Lower lobe of right lung (tissue), 2 donors: ENCODE data around the gene SUN5. TPM values are rescaled to one million over a fixed set of nuclear protein-coding genes. Genes with fewer than 3 reads are reported as not detected.

Source experiments
- ATAC-seq, 2 donors: fragments of 200-7000 bp; cut with Tn5 transposase; one replicate each; pipeline ENCODE4 v1.9.1; 2020 to 2022; ENCODE audit warnings: mild to moderate bottlenecking in 2 of 2, moderate library complexity in 2 of 2
- DNase-seq: peaks from one replicate; pipeline ENCODE4 v3.0.0-alpha.2; 2020
- H3K27ac ChIP-seq: fragments of 200-600 bp; one replicate; pipeline ENCODE4 v1.8.0; 2022
- H3K27me3 ChIP-seq: fragments of 200-600 bp; one replicate; pipeline ENCODE4 v1.8.0; 2022; ENCODE audit warnings: low read depth
- H3K36me3 ChIP-seq: fragments of 200-600 bp; one replicate; pipeline ENCODE4 v1.8.0; 2022; ENCODE audit warnings: mild to moderate bottlenecking
- H3K4me1 ChIP-seq: fragments of 200-600 bp; one replicate; pipeline ENCODE4 v1.8.0; 2022
- H3K4me3 ChIP-seq: fragments of 200-600 bp; one replicate; pipeline ENCODE4 v1.8.0; 2022; ENCODE audit warnings: mild to moderate bottlenecking
- H3K9me3 ChIP-seq: fragments of 200-600 bp; one replicate; pipeline ENCODE4 v1.8.0; 2022
- CTCF ChIP-seq: fragments of 200-600 bp; IDR thresholded peaks from one replicate; pipeline ENCODE4 v1.8.0; 2022; ENCODE audit warnings: antibody characterized with exemption, mild to moderate bottlenecking
- intact Hi-C: fragments of 100-400 bp; cut with DNase I; formaldehyde crosslinking; loops from one replicate; pipeline ENCODE4 v1.11.0; 2022
- total RNA-seq: library from RNA; stranded (reverse); fragmentation: NEBNext Ultra II Directional; extraction: Animal tissue kit (Norgen Biotek cat#: 25700); gene quantifications from one replicate; pipeline ENCODE4 v1.2.1, GENCODE V29; 2021
- donor health status: DM: no; HTN: yes; CAD: no; lungs with severe emphysema.

The SUN5 gene
- total RNA-seq, 1 donor from 2014 or later, result not detected

GRCh38 chr20:33006776-33007375 lies 2.6 kb upstream of the SUN5 start:
- Histone ChIP-seq H3K4me3 (no peak overlapping the region), H3K4me1 (no peaks in the 10 kb centered on the region), H3K27me3 (no peaks in the 10 kb centered on the region), H3K36me3 (no peaks in the 10 kb centered on the region), H3K9me3 (peaks cover 5% of the 10 kb centered on the region), H3K27ac (no peak overlapping the region)
- DNase-seq (no peak), ATAC-seq (no peak)
- intact Hi-C loops, result no loop called here
- no peak for TF ChIP-seq CTCF

GRCh38 chr20:33005908-33006775 lies 1.9 kb upstream of the SUN5 start:
- no peak for TF ChIP-seq CTCF
- DNase-seq (no peak), ATAC-seq (no peak)
- H3K4me1 ChIP-seq, result no peaks in the 10 kb centered on the region
- no peaks in the 10 kb centered on the region for H3K36me3 ChIP-seq
- intact Hi-C loops, result no loop called here
- H3K4me3 ChIP-seq, result no peak overlapping the region
- H3K27ac ChIP-seq, result no peak overlapping the region
- peaks cover 5% of the 10 kb centered on the region for H3K9me3 ChIP-seq
- H3K27me3 ChIP-seq, result no peaks in the 10 kb centered on the region

- DNase-seq (no peak), ATAC-seq (no peak)
- H3K4me1 ChIP-seq, result no peaks in the 10 kb centered on the region
- no peak overlapping the region for H3K27ac ChIP-seq
- H3K4me3 ChIP-seq, result no peak overlapping the region
- intact Hi-C loops, result no loop called here
- no peaks in the 10 kb centered on the region for H3K36me3 ChIP-seq
- peak; percentile 31 for TF ChIP-seq CTCF
- no peaks in the 10 kb centered on the region for H3K27me3 ChIP-seq
- peaks cover 5% of the 10 kb centered on the region for H3K9me3 ChIP-seq
Measured at GRCh38 chr20:33005132-33005566, 916 bp upstream of the SUN5 start.

- intact Hi-C loops, result no loop called here
Measured at GRCh38 chr20:33002087-33002808, 2.0 kb downstream of the SUN5 start.

More at GRCh38 chr20:33002087-33002808, 2.0 kb downstream of the SUN5 start:
- peaks cover 5% of the 10 kb centered on the region for H3K9me3 ChIP-seq
- H3K4me3 ChIP-seq, result no peak overlapping the region
- H3K27ac ChIP-seq, result no peak overlapping the region
- no peaks in the 10 kb centered on the region for H3K27me3 ChIP-seq
- DNase-seq, result no peak
- no peaks in the 10 kb centered on the region for H3K4me1 ChIP-seq
- ATAC-seq, result no peak
- no peaks in the 10 kb centered on the region for H3K36me3 ChIP-seq
- no peak for TF ChIP-seq CTCF
